ENCODE data around the gene CHSY3.

CHSY3 gene

DNA sequence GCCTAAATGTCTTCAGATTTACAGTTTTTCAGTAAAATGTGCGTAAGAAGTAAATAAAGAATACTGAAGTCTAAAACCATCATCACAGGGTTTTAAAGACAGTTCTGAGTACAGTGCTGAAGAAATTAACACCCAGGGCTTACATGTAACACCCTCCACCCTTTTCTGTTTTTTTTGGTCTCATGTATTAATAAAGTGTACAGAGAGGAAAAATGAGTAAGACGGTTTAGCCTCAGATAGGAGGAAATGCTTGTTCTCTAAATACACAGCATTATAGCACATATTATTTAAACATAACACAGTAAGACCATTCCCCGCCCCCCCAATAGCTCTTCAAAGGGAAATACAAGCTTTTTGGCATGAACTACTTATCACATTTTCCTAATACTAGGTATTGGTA, 119.3 kb downstream of the CHSY3 start:
- Histone ChIP-seq H3K4me1 (ENCODE audit: insufficient read depth, low read length) (no peaks in the 10 kb centered on the region), H3K36me3 (ENCODE audit: insufficient read depth, low read length) (no peaks in the 10 kb centered on the region), H3K9me3 (ENCODE audit: control insufficient read depth, insufficient read depth, low read length) (no peaks in the 10 kb centered on the region), H3K9ac (ENCODE audit: low read depth, low read length) (no peak overlapping the region)

DNA sequence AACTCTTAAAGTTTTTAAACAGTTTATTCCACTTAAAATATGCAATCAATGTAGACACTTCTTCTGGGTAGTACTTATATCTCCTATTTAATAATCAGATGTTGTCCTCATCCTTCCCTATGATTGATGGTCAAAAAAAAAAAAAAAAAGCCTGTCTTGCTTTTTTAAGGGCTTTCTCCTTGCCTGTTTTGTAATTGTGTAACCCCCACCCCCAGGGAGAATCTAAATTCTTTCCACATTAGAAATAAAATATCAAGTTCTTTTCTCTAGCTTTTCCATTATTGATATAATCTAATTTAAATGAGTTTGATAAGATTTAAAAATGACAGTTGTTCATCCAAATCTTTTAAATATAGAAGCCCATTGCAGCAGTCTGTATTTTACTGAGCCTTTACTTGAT, 119.7 kb downstream of the CHSY3 start:
- H3K9ac ChIP-seq (ENCODE audit: low read depth, low read length): no peak overlapping the region
- H3K36me3 ChIP-seq (ENCODE audit: insufficient read depth, low read length): no peaks in the 10 kb centered on the region
- H3K4me1 ChIP-seq (ENCODE audit: insufficient read depth, low read length): no peaks in the 10 kb centered on the region
- H3K9me3 ChIP-seq (ENCODE audit: control insufficient read depth, insufficient read depth, low read length): no peaks in the 10 kb centered on the region

DNA sequence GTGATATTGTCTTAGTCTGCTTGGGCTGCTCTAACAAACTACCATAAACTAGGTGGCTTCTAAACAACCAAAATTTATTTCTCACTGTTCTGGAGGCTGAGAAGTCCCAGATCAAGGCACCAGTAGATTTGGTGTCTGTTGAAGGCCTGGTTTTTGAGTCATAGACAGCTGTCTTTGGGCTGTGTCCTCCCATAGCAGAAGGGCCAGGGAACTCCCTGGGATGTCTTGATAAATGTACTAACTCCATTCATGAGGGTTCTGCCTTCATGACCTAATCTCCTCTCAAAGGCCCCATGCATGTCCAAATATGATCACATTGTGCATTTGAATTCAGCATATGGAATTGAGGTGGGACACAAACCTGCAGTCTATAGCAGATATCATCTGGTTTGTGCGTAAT, 121.2 kb downstream of the CHSY3 start:
- H3K36me3 ChIP-seq (ENCODE audit: insufficient read depth, low read length): no peaks in the 10 kb centered on the region
- no peaks in the 10 kb centered on the region for H3K4me1 ChIP-seq (ENCODE audit: insufficient read depth, low read length)
- no peak overlapping the region for H3K9ac ChIP-seq (ENCODE audit: low read depth, low read length)
- no peaks in the 10 kb centered on the region for H3K9me3 ChIP-seq (ENCODE audit: control insufficient read depth, insufficient read depth, low read length)

DNA sequence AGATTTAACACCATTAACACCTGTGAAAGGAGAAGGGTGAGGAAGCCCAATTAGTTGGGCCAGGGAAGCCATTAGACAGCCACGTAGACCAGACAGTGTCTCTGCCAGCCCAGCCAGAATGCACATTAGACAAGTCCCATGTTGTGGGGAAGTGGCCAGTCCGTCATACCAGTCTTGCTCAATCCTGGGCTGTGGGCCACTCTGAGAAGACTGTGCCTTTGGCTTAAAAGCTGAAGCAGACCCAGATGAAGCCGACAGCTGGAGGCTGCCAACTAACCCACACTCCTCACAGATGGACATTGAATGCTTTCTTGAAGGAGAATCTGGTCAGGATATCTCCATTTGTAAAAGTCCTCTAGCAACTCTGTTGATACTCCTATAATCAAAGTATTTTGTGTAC, 128.5 kb downstream of the CHSY3 start:
- Histone ChIP-seq H3K4me1 (ENCODE audit: insufficient read depth, low read length) (peaks cover 2% of the 10 kb centered on the region; the same call in 1 of the 2 replicates), H3K36me3 (ENCODE audit: insufficient read depth, low read length) (no peaks in the 10 kb centered on the region), H3K9ac (ENCODE audit: low read depth, low read length) (no peak overlapping the region), H3K9me3 (ENCODE audit: control insufficient read depth, insufficient read depth, low read length) (no peaks in the 10 kb centered on the region)

DNA sequence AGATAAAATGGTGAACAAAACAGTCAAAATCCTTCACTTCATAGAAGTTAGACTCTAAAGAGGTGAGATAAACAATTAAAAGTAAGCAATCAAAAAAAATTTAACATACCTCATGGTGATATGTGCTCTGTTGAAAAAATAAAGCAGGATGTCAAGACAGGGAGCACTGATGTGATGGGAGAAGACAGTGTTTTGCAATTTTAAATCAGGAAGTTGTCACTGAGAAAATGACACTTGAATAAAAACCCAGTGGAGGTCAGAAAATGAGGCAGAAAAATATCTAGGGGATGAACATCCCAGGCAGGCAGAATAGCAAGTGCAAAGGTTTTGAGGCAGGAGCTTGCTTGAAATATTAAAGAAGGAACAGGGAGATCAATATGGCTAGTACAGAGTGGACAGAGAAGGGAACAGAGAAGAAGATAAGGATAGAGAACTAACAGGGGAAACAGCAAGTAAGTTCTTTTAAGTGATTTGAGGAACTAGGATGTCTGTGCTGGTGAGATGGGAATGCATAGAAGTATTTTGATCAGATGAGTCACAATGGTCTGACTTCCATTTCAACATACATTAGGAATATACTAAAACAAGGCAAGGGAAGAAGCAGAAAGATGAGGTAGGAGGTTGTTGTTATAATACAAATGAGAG, 130.4 kb downstream of the CHSY3 start:
- H3K9ac ChIP-seq (ENCODE audit: low read depth, low read length): no peak overlapping the region

DNA sequence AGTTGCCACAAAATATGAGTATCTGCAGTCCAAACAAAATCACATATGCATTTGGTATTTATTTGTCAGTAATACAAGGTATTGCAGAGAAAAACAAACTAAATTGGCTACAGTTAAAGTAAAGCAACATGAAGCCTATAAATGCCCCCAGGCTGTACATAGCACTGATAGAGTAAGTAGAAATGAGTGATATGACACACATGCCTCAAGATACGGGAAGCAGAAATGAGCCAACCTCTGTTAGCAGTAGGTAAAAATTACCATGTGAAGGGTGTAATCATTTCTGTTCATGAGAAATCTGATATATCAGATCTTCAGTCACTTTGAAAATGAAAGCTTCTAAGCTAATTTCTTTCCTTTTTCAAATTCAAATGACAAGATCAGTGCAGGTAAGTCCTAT, 131.1 kb downstream of the CHSY3 start:
- Histone ChIP-seq H3K9ac (ENCODE audit: low read depth, low read length) (no peak overlapping the region), H3K4me1 (ENCODE audit: insufficient read depth, low read length) (peaks cover 8% of the 10 kb centered on the region; the same call in 1 of the 2 replicates), H3K9me3 (ENCODE audit: control insufficient read depth, insufficient read depth, low read length) (no peaks in the 10 kb centered on the region), H3K36me3 (ENCODE audit: insufficient read depth, low read length) (no peaks in the 10 kb centered on the region)

More for the DNA sequence above, 130.4 kb downstream of the CHSY3 start:
- H3K36me3 ChIP-seq (ENCODE audit: insufficient read depth, low read length): no peaks in the 10 kb centered on the region
- H3K4me1 ChIP-seq (ENCODE audit: insufficient read depth, low read length): peaks cover 8% of the 10 kb centered on the region; the same call in 1 of the 2 replicates
- H3K9me3 ChIP-seq (ENCODE audit: control insufficient read depth, insufficient read depth, low read length): no peaks in the 10 kb centered on the region

DNA sequence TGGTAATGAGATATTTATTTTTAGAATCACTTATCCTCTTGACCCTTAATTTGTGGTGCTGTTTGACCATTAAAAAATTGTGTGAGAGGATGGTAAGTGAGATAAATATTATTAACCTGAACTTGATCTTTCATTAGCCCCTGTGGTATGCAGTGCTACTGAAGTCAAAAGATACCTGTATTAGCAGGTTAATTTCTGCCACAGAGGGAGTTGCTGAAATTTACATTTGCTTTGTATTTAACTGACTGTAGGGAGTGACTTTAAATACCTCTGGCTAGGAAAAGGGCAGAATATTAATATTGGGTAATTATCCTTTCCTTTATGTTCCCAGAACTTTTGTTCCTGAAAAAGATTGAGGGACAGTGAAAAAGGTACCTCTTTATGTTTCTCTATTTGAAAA, 133.6 kb downstream of the CHSY3 start:
- Histone ChIP-seq H3K9ac (ENCODE audit: low read depth, low read length) (no peak overlapping the region), H3K9me3 (ENCODE audit: control insufficient read depth, insufficient read depth, low read length) (no peaks in the 10 kb centered on the region), H3K36me3 (ENCODE audit: insufficient read depth, low read length) (no peaks in the 10 kb centered on the region), H3K4me1 (ENCODE audit: insufficient read depth, low read length) (peaks cover 8% of the 10 kb centered on the region; the same call in 1 of the 2 replicates)

DNA sequence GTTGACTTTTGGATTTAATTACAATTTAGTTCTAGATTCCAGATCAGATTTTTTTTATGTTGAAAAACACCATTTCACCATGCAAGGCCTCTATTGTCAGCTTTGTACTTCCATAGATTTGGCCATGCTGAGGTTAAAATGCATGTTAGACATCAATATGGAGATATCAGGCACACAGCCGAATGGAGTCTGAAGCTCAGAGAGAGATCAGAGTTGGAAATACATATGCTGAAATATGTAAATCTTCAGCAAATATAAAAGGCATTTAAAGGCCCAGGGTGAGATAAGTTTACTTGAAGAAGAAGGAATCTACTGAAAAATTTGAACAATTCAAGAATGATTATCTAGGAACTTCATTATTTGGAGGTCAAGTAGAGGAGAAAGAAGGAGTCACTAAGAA, 139.6 kb downstream of the CHSY3 start:
- Histone ChIP-seq H3K9me3 (ENCODE audit: control insufficient read depth, insufficient read depth, low read length) (no peaks in the 10 kb centered on the region), H3K4me1 (ENCODE audit: insufficient read depth, low read length) (no peaks in the 10 kb centered on the region), H3K9ac (ENCODE audit: low read depth, low read length) (no peak overlapping the region), H3K36me3 (ENCODE audit: insufficient read depth, low read length) (no peaks in the 10 kb centered on the region)

DNA sequence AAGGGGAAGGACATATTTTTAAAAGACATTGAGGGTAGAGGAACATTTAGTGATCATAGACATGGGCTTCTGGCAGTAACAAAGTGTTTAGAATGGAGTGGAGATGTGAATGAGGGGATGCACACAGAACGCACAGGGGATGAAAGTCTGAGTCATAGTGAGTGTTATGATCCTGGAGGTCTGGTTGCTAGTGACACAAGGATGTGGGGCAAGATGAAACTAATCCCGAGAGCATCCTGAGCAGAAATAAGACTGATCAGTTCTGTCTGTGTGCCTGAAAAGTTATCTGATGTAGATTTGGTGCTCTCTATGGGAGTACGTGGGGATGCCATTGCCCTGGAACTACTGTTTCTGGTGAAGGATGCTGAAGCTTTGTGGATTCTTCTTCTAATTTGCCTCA, 141.1 kb downstream of the CHSY3 start:
- no peaks in the 10 kb centered on the region for H3K4me1 ChIP-seq (ENCODE audit: insufficient read depth, low read length)
- H3K36me3 ChIP-seq (ENCODE audit: insufficient read depth, low read length): no peaks in the 10 kb centered on the region
- H3K9ac ChIP-seq (ENCODE audit: low read depth, low read length): no peak overlapping the region
- H3K9me3 ChIP-seq (ENCODE audit: control insufficient read depth, insufficient read depth, low read length): no peaks in the 10 kb centered on the region

DNA sequence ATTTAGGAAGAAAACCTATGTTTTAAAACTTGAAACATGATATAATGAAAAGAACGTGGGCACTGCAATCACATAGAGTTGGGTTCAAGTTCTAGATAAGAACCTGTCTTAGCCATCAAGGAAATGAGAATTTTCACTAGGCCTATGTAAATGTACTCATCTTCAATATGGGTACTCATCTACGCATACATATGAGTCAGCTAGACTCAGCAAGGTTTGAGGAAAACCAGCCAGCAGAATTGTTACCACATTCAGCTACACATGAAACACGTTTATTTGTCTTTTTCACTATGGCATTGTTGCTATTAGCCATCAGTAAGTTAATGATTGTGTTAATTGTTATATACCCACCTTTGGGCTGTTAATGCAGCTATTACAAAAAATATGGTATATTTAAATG, 146.3 kb downstream of the CHSY3 start:
- Histone ChIP-seq H3K36me3 (ENCODE audit: insufficient read depth, low read length) (no peaks in the 10 kb centered on the region), H3K9ac (ENCODE audit: low read depth, low read length) (no peak overlapping the region), H3K4me1 (ENCODE audit: insufficient read depth, low read length) (no peaks in the 10 kb centered on the region), H3K9me3 (ENCODE audit: control insufficient read depth, insufficient read depth, low read length) (no peaks in the 10 kb centered on the region)

DNA sequence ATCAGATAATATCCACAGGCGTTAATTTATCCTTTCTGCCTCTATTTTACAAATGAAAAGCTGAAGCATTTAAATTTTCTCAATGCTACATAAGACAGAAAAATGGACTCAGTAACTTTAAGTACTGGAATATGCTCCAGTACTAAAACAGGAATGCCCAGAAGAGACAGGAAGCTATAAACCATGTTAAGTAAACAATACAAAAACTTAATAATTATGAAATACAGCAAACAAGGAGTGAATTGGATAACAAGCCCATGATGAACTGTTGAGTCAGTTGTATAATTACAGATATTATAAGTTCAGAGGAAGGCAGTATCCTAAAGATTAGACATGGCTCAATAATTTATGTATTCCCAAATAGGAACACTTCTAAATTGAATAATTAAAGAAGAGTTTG, 148.5 kb downstream of the CHSY3 start:
- Histone ChIP-seq H3K9ac (ENCODE audit: low read depth, low read length) (no peak overlapping the region), H3K4me1 (ENCODE audit: insufficient read depth, low read length) (no peaks in the 10 kb centered on the region), H3K36me3 (ENCODE audit: insufficient read depth, low read length) (no peaks in the 10 kb centered on the region), H3K9me3 (ENCODE audit: control insufficient read depth, insufficient read depth, low read length) (no peaks in the 10 kb centered on the region)

DNA sequence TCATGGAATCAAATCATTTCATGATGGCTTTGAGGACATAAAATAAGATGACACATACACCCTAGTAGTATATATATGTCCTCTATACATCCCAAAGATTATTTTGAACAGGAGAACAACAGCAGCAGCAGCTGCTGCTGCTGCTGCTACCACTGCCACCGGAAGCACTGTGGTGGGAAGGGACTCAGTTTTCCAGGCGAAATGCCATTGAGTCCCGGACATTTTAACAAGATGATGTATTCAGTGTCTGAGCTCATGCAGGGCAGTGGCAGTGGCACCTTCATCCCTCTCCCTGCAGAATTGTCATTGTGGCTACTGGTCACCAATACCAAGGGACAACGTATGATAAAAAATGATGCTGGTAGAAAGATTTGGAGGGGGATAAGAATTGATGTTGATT, 151.3 kb downstream of the CHSY3 start:
- H3K36me3 ChIP-seq (ENCODE audit: insufficient read depth, low read length): no peaks in the 10 kb centered on the region
- H3K9ac ChIP-seq (ENCODE audit: low read depth, low read length): no peak overlapping the region
- no peaks in the 10 kb centered on the region for H3K4me1 ChIP-seq (ENCODE audit: insufficient read depth, low read length)
- H3K9me3 ChIP-seq (ENCODE audit: control insufficient read depth, insufficient read depth, low read length): no peaks in the 10 kb centered on the region

DNA sequence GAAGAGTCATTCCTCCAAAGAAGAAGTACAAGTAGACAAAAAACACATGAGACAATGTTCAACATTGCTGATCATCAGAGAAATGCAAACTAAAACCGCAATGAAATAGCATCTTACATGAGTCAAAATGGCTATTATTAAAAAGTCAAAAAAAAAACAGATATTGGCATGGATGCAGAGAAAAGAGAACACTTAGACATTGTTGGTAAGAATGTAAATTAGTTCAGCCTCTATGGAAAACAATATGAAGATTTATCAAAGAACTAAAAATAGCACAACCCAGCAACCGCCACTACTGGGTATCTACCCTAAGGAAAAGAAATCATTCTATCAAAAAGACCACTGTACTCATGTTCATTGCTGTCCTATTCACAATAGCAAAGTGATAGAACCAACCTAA, 157.5 kb downstream of the CHSY3 start:
- Histone ChIP-seq H3K9me3 (ENCODE audit: control insufficient read depth, insufficient read depth, low read length) (no peaks in the 10 kb centered on the region), H3K4me1 (ENCODE audit: insufficient read depth, low read length) (no peaks in the 10 kb centered on the region), H3K36me3 (ENCODE audit: insufficient read depth, low read length) (no peaks in the 10 kb centered on the region), H3K9ac (ENCODE audit: low read depth, low read length) (no peak overlapping the region)

DNA sequence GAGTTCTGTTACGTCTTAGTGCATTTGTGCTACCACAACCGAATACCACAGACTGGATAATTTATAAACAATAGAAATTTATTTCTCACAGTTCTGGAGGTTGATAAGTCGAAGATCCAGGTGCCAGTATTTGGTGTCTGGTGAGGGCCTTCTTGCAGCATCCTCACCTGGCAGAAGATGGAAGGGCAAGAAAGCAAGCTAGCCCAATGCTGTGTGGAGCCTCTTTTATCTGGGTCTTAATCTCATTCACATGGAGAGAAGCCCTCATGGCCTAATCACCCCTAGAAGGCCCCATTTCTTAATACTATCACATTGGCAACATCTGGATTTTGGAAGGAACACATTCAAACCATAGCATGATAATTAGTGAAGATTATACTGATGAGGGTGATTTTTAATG, 159.3 kb downstream of the CHSY3 start:
- H3K9me3 ChIP-seq (ENCODE audit: control insufficient read depth, insufficient read depth, low read length): no peaks in the 10 kb centered on the region

DNA sequence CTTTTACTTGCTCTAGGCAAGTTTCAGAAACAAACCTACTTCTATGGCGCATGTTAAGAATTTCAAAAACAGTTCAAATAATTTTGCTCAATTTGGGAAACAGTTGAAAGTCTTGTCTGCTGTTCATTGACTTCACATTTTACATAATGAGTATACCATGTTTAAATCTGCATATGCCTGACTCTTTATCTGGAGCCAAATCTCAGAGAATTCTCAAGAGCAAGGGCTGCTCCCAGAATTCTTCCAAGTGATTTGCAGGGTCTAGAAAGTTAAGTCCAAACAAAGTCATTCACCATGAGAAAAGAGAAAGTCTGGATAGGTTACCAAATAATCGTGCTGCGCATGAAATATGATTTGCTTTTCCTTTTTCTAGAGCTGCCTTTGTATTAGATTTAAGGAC, 160.2 kb downstream of the CHSY3 start:
- H3K9ac ChIP-seq (ENCODE audit: low read depth, low read length): no peak overlapping the region
- no peaks in the 10 kb centered on the region for H3K9me3 ChIP-seq (ENCODE audit: control insufficient read depth, insufficient read depth, low read length)
- no peaks in the 10 kb centered on the region for H3K36me3 ChIP-seq (ENCODE audit: insufficient read depth, low read length)
- H3K4me1 ChIP-seq (ENCODE audit: insufficient read depth, low read length): no peaks in the 10 kb centered on the region

More for the DNA sequence above, 159.3 kb downstream of the CHSY3 start:
- Histone ChIP-seq H3K4me1 (ENCODE audit: insufficient read depth, low read length) (no peaks in the 10 kb centered on the region), H3K9ac (ENCODE audit: low read depth, low read length) (no peak overlapping the region), H3K36me3 (ENCODE audit: insufficient read depth, low read length) (no peaks in the 10 kb centered on the region)

DNA sequence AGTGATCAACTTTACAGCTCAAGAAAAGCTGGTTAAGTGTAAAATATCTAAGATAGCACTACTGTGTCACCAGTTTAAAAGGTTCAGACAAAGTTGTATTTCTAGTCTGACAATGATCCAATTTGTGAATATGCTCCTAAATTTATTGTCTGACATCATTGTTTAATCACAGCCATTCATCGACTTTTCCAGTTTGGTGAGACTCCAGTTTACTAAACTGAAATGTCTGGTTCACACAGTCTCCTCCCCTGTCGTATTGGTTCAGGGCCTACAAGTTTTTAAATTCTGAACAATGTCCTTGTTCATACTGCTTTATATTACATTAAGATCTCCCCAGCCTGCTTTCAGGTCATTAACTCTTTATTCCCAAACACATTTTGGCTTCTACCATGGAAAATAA, 161.4 kb downstream of the CHSY3 start:
- Histone ChIP-seq H3K9ac (ENCODE audit: low read depth, low read length) (no peak overlapping the region), H3K4me1 (ENCODE audit: insufficient read depth, low read length) (no peaks in the 10 kb centered on the region), H3K9me3 (ENCODE audit: control insufficient read depth, insufficient read depth, low read length) (no peaks in the 10 kb centered on the region), H3K36me3 (ENCODE audit: insufficient read depth, low read length) (no peaks in the 10 kb centered on the region)

Data from ES-I3 (cell line).